Measurements from ENCODE around the gene ATP11C.
A peak's percentile ranks its signal among the peaks of the same experiment; 100 is the strongest.
"Not testable (repeated sequence)": the region's sequence is repeated elsewhere in the genome, so short reads cannot be mapped to it uniquely, and the experiment has no call there.

Gene ATP11C

DNA sequence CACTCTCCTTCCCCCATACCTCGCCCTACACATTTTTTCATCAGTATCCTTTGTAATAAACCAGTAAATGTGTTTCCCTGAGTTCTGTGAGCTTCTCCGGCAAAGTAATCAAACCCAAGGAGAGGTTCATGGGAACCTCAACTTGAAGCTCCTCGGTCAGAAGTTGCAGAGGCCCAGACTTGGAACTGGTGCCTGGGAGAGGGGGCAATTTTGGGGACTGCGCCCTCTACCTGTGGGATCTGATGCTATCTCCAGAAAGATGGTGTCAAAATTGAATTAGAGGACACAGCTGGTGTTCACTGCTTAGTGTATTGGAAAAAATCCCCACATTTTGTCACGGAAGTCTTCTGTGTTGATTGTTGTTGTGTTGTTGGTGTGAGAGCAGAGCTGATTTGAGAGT lies 70.6 kb downstream of the ATP11C start:
- peaks cover 7% of the 10 kb centered on the region; the same call in 1 of the 2 replicates for H3K4me1 ChIP-seq (ENCODE audit: control insufficient read depth, insufficient read depth, low read length)
- no peaks in the 10 kb centered on the region for H3K36me3 ChIP-seq (ENCODE audit: control insufficient read depth, insufficient read depth, low read length)
- H3K9me3 ChIP-seq (ENCODE audit: control insufficient read depth, insufficient read depth, low read depth, low read length) = no peaks in the 10 kb centered on the region
- no peak overlapping the region for H3K27ac ChIP-seq (ENCODE audit: low read depth, low read length)
- H3K9ac ChIP-seq (ENCODE audit: low read length) = no peak overlapping the region
- H3K27me3 ChIP-seq (ENCODE audit: control insufficient read depth, insufficient read depth, low read length) = no peaks in the 10 kb centered on the region; the same call in 1 of the 2 replicates
- H3K4me3 ChIP-seq (ENCODE audit: low read depth, low read length) = no peak overlapping the region

DNA sequence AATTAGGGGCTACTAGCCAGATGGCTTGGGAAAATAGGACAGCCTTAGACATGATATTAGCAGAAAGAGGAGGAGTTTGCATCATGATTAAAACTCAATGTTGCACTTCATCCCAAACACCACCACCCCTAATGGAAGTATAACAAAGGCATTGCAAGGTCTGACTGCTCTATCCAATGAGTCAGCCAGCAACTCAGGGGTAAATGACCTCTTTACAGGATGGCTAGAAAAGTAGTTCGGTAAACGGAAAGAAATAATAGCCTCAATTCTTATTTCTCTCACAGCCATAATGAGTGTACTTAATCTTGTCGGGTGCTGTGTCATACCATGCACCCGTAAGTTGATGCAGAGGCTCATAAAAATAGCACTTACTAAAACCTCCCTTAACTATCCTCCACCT lies 76.0 kb downstream of the ATP11C start:
- not testable (repeated sequence) for H3K36me3 ChIP-seq (ENCODE audit: control insufficient read depth, insufficient read depth, low read length); H3K27me3 ChIP-seq (ENCODE audit: control insufficient read depth, insufficient read depth, low read length); H3K9me3 ChIP-seq (ENCODE audit: control insufficient read depth, insufficient read depth, low read depth, low read length); H3K27ac ChIP-seq (ENCODE audit: low read depth, low read length); H3K4me3 ChIP-seq (ENCODE audit: low read depth, low read length); H3K9ac ChIP-seq (ENCODE audit: low read length)
- peaks cover 39% of the 10 kb centered on the region for H3K4me1 ChIP-seq (ENCODE audit: control insufficient read depth, insufficient read depth, low read length)

DNA sequence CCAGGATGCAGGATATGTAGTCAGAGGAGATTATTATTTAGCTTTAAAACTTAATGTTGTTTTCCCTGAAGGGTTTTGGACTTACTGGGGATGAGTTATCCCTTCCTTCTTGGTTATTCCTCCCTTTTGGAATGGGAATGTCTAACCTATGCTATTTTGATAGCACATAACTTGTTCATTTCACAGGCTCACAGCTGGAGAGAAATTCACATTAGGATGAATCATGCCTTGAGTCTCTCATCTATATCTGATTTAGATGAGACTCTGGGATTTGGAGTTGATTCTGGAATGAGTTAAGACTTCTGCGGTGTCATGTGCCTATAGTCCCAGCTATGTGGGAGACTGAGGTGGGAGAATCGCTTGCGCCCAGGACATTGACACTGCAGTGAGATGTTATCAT lies 81.1 kb downstream of the ATP11C start:
- no peak overlapping the region for H3K4me3 ChIP-seq (ENCODE audit: low read depth, low read length)
- no peak overlapping the region for H3K27ac ChIP-seq (ENCODE audit: low read depth, low read length)

DNA sequence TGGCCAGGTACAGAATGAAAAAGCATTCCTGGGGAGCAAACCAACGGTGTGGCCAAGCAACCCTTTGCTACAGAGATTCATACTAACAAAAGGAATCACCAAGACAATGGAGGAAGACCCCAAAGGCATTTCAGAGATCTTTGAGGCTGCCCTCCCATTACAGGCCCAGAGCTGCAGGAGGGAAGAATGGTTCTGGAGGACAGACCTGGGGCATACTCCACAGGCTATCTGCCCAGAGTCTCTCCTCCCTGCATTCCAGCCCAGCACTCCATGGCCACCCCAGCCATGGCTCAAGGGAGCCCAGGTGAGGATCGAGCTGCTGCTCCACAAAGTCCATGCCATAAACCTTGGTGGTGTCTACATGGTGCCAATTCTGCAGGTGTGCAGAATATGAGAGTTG lies 81.9 kb downstream of the ATP11C start:
- no peaks in the 10 kb centered on the region for H3K36me3 ChIP-seq (ENCODE audit: control insufficient read depth, insufficient read depth, low read length)
- H3K9me3 ChIP-seq (ENCODE audit: control insufficient read depth, insufficient read depth, low read depth, low read length) = no peaks in the 10 kb centered on the region
- no peaks in the 10 kb centered on the region for H3K27me3 ChIP-seq (ENCODE audit: control insufficient read depth, insufficient read depth, low read length)
- H3K27ac ChIP-seq (ENCODE audit: low read depth, low read length) = 0 out of 2 replicates have a peak overlapping the region, but pooled peaks have one; percentile 1
- H3K4me1 ChIP-seq (ENCODE audit: control insufficient read depth, insufficient read depth, low read length) = peaks cover 48% of the 10 kb centered on the region
- no peak overlapping the region for H3K9ac ChIP-seq (ENCODE audit: low read length)
- no peak overlapping the region for H3K4me3 ChIP-seq (ENCODE audit: low read depth, low read length)

More for the DNA sequence above, 81.1 kb downstream of the ATP11C start:
- Histone ChIP-seq H3K36me3 (ENCODE audit: control insufficient read depth, insufficient read depth, low read length) (no peaks in the 10 kb centered on the region), H3K27me3 (ENCODE audit: control insufficient read depth, insufficient read depth, low read length) (no peaks in the 10 kb centered on the region), H3K9me3 (ENCODE audit: control insufficient read depth, insufficient read depth, low read depth, low read length) (no peaks in the 10 kb centered on the region), H3K9ac (ENCODE audit: low read length) (no peak overlapping the region), H3K4me1 (ENCODE audit: control insufficient read depth, insufficient read depth, low read length) (peaks cover 53% of the 10 kb centered on the region)

DNA sequence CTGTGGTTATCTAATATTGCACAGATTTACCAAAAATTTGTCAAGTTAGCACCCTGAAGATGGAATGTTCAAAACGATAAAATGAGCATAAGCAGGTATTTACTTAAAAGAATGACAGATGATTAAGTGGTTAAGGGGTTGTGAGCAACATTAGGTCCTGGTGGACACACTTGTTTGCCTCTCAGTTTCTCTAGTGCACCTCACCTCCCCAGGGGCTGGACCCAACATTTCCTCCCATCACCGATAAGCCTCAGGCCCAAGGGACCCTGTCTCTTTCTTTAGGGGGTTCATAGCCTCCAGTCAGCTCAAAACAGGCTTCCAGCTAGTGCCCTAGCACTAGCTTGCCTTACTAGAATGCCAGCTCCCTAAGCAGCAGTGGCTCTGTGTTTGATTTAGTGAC lies 88.0 kb downstream of the ATP11C start:
- H3K9ac ChIP-seq (ENCODE audit: low read length) = no peak overlapping the region
- no peaks in the 10 kb centered on the region for H3K27me3 ChIP-seq (ENCODE audit: control insufficient read depth, insufficient read depth, low read length)
- H3K27ac ChIP-seq (ENCODE audit: low read depth, low read length) = no peak overlapping the region
- no peaks in the 10 kb centered on the region for H3K36me3 ChIP-seq (ENCODE audit: control insufficient read depth, insufficient read depth, low read length)
- H3K4me3 ChIP-seq (ENCODE audit: low read depth, low read length) = no peak overlapping the region
- no peaks in the 10 kb centered on the region for H3K9me3 ChIP-seq (ENCODE audit: control insufficient read depth, insufficient read depth, low read depth, low read length)
- H3K4me1 ChIP-seq (ENCODE audit: control insufficient read depth, insufficient read depth, low read length) = peaks cover 24% of the 10 kb centered on the region

DNA sequence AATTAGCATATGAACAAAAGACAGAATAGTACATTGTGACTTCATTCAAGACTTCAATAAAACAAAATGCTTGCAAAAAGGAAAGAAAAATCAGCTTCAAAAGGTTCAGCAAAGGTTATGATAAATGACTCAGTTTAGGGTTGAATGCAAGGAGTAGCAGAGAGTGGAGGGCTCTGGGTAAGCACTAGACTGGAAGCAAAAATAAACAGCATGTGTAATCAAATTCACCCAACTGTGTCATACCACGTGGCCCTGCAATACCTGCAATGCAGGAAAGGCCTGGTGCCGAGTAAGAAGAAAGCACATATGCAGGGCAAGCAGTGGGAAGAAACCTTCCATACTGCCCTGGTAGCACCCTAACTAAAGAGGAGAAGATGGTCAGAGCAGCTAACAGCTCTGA lies 88.7 kb downstream of the ATP11C start:
- Histone ChIP-seq H3K27me3 (ENCODE audit: control insufficient read depth, insufficient read depth, low read length) (no peaks in the 10 kb centered on the region), H3K9ac (ENCODE audit: low read length) (no peak overlapping the region), H3K36me3 (ENCODE audit: control insufficient read depth, insufficient read depth, low read length) (peaks cover under 1% of the 10 kb centered on the region; the same call in 1 of the 2 replicates)

DNA sequence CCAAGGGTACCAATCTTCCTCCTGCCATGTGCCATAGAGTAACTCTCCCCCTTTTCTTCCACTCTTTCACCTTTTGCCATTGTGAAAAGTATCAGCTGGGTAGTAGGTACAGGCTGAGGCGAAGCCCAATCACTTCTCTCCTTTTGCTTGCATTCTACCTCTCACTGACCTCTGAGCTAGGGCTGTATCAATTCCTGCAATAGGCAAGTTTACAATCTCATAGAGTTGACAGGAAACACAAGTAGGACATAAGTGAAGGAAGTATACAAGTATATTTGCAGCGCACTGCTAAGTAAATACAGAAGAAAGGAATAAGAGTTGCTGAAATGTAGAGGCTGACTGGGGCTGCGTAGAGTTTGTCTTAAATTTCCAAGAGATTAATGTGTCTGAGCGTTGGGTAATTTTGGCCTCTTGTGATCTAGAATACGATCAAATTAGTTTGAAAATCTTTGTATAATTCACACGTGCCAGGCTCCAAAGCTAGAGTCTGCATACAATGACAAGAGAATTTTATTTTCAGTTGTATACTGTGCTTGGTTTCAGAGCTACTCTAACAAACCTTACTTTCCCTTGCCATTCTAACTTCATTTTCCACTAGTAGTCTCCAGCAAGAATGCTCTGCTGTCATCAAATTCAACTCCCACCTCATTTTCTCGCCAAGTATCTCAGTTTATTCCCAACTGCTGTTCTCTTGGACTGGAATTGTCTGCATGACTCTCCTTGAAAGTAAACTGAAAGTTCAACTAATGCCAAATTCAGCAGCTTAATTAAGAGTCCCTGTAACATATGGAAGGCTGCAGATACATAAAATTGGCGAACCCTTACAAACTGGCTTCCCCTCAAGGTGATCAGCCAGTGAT lies 90.3 kb downstream of the ATP11C start:
- H3K36me3 ChIP-seq (ENCODE audit: control insufficient read depth, insufficient read depth, low read length) = peaks cover 4% of the 10 kb centered on the region; the same call in 1 of the 2 replicates
- H3K27ac ChIP-seq (ENCODE audit: low read depth, low read length) = no peak overlapping the region
- H3K4me1 ChIP-seq (ENCODE audit: control insufficient read depth, insufficient read depth, low read length) = peaks cover 24% of the 10 kb centered on the region
- no peak overlapping the region for H3K9ac ChIP-seq (ENCODE audit: low read length)
- peaks cover 14% of the 10 kb centered on the region for H3K9me3 ChIP-seq (ENCODE audit: control insufficient read depth, insufficient read depth, low read depth, low read length)
- no peak overlapping the region for H3K4me3 ChIP-seq (ENCODE audit: low read depth, low read length)
- H3K27me3 ChIP-seq (ENCODE audit: control insufficient read depth, insufficient read depth, low read length) = no peaks in the 10 kb centered on the region

More for the DNA sequence above, 88.7 kb downstream of the ATP11C start:
- H3K4me3 ChIP-seq (ENCODE audit: low read depth, low read length) = no peak overlapping the region
- peaks cover 6% of the 10 kb centered on the region for H3K9me3 ChIP-seq (ENCODE audit: control insufficient read depth, insufficient read depth, low read depth, low read length)
- H3K4me1 ChIP-seq (ENCODE audit: control insufficient read depth, insufficient read depth, low read length) = peaks cover 24% of the 10 kb centered on the region
- H3K27ac ChIP-seq (ENCODE audit: low read depth, low read length) = no peak overlapping the region

DNA sequence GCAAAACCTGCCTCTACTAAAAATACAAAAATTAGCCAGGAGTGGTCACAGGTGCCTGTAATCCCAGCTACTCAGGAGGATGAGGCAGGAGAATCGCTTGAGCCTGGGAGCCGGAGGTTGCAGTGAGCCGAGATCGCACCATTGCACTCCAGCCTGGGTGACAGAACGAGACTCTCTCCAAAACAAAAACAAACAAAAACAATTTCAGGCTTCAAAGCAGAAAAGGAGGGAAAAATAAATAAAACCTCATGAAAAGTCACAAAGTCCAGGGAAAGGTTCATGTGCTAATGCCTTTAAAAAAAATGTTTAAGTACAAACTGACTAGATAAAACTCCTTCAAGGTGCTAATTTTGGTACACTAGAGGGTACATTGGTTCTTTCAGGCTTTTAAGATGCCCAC lies 96.5 kb downstream of the ATP11C start:
- H3K4me1 ChIP-seq (ENCODE audit: control insufficient read depth, insufficient read depth, low read length) = peaks cover 31% of the 10 kb centered on the region
- H3K4me3 ChIP-seq (ENCODE audit: low read depth, low read length); H3K9ac ChIP-seq (ENCODE audit: low read length); H3K27me3 ChIP-seq (ENCODE audit: control insufficient read depth, insufficient read depth, low read length); H3K27ac ChIP-seq (ENCODE audit: low read depth, low read length); H3K36me3 ChIP-seq (ENCODE audit: control insufficient read depth, insufficient read depth, low read length): not testable (repeated sequence)
- H3K9me3 ChIP-seq (ENCODE audit: control insufficient read depth, insufficient read depth, low read depth, low read length) = peaks cover 14% of the 10 kb centered on the region

DNA sequence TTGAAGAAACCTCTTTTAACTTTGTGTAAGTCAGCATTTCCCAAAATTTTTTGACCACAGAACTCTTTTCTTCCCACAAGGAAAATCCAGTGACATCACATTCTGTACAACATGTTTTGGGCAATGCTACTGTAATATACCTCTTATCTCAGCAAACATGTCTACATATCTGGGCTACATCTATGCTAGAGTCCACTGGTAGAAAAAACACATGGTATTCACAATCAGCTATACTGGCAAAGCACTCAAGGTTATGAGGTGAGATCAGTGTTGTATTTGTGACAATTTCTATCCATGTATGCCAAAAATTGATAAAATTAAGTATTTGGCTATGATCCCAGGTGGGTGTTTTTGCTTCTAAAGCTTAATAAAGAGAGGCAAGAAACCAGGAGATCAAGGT lies 98.0 kb downstream of the ATP11C start:
- Histone ChIP-seq H3K4me1 (ENCODE audit: control insufficient read depth, insufficient read depth, low read length) (peaks cover 45% of the 10 kb centered on the region), H3K9me3 (ENCODE audit: control insufficient read depth, insufficient read depth, low read depth, low read length) (peaks cover 14% of the 10 kb centered on the region), H3K4me3 (ENCODE audit: low read depth, low read length) (no peak overlapping the region), H3K27ac (ENCODE audit: low read depth, low read length) (no peak overlapping the region), H3K9ac (ENCODE audit: low read length) (no peak overlapping the region), H3K27me3 (ENCODE audit: control insufficient read depth, insufficient read depth, low read length) (no peaks in the 10 kb centered on the region), H3K36me3 (ENCODE audit: control insufficient read depth, insufficient read depth, low read length) (peaks cover 4% of the 10 kb centered on the region; the same call in 1 of the 2 replicates)

DNA sequence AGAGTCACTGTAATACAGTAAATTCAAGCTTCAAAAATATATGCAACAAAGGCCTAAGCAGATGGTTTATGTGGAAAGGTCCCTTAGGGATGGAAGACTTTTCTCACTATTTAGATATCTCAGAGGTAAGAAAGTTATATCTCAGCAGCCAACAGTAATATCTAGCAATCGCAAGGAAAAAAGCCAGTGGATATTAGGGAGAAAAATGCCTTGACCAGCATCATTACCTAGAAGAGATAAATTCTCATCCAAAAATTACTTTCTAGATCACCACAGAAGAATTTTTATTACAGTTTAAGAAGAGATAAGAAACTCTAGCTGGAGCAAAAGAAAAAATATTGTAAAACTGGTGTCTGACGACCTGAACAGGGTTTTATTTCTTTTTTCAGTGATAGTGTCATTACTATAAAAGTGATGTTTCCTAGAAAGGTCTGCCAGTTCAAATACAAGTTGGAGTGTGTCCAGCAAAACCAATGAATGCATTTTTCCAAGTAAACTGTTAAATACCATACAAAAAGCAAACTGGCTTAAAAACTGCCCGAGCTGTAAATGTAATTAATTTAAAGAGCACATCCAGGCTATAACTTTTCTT lies 100.0 kb downstream of the ATP11C start:
- no peak overlapping the region for H3K9ac ChIP-seq (ENCODE audit: low read length)
- no peaks in the 10 kb centered on the region for H3K9me3 ChIP-seq (ENCODE audit: control insufficient read depth, insufficient read depth, low read depth, low read length)
- peaks cover 66% of the 10 kb centered on the region for H3K4me1 ChIP-seq (ENCODE audit: control insufficient read depth, insufficient read depth, low read length)
- no peak overlapping the region for H3K4me3 ChIP-seq (ENCODE audit: low read depth, low read length)
- H3K27ac ChIP-seq (ENCODE audit: low read depth, low read length) = peak overlapping the region; percentile 26; the same call in 1 of the 2 replicates
- no peaks in the 10 kb centered on the region for H3K27me3 ChIP-seq (ENCODE audit: control insufficient read depth, insufficient read depth, low read length)
- no peaks in the 10 kb centered on the region for H3K36me3 ChIP-seq (ENCODE audit: control insufficient read depth, insufficient read depth, low read length)

All from HUES6 (cell line).